Nephron (organoid): ENCODE data around the gene DPYD.

Experiments used
- H3K27ac Mint-ChIP-seq, 3 experiments: 2 replicates each; pipeline ENCODE4 v1.8.0; 2020; ENCODE audit warnings: mixed read lengths in 3 of 3, mild to moderate bottlenecking in 2 of 3, moderate library complexity in 1 of 3
- H3K27me3 Mint-ChIP-seq: 2 replicates; pipeline ENCODE4 v1.8.0; 2021; ENCODE audit warnings: low read depth, mild to moderate bottlenecking, moderate library complexity, mixed read lengths
- H3K36me3 Mint-ChIP-seq: 2 replicates; pipeline ENCODE4 v1.8.0; 2020; ENCODE audit warnings: low read depth, mixed read lengths
- H3K4me1 Mint-ChIP-seq: 2 replicates; pipeline ENCODE4 v1.8.0; 2020; ENCODE audit warnings: mixed read lengths
- H3K4me3 Mint-ChIP-seq, 3 experiments: 2 replicates each; pipeline ENCODE4 v1.8.0; 2020; ENCODE audit warnings: mild to moderate bottlenecking in 3 of 3, mixed read lengths in 3 of 3, moderate library complexity in 2 of 3
- H3K9me3 Mint-ChIP-seq: 2 replicates; pipeline ENCODE4 v1.8.0; 2020; ENCODE audit warnings: mixed read lengths
- TF ChIP-seq, protein P1 (sequence below), 3 experiments: fragments of 200-600 bp; sonication (generic); IDR thresholded peaks; one replicate each; pipeline ENCODE4 v1.5.0; 2021; ENCODE audit warnings: antibody characterized with exemption in 3 of 3; ENCODE audit not compliant: unreplicated experiment in 3 of 3

The DPYD gene

DNA sequence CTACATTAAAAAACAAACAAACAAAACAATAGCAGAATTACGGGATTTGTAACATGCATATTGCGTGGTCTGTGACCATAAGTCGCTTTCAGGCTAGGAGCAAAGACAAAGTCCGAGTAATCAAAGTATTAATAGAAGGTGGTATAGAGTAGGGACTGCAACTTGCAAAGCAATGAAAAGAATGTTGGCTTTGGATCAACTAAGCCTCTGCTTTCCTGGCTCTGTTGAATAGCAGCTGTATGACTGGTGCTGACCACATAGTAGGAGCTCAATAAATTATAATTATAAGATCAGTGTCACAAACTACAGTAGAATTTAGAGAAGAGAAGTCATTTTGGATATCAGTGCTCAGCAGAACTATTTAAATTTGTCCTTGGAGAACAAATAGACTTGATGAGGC, 586.4 kb downstream of the DPYD start:
- Mint-ChIP-seq H3K9me3 (no peaks in the 10 kb centered on the region), H3K4me3 (no peak overlapping the region), H3K27ac (peak overlapping the region in 2 of 3 experiments; percentile 31 to 47), H3K36me3 (no peaks in the 10 kb centered on the region), H3K27me3 (no peaks in the 10 kb centered on the region), H3K4me1 (peaks cover 6% of the 10 kb centered on the region)
- TF ChIP-seq, protein P1, sequence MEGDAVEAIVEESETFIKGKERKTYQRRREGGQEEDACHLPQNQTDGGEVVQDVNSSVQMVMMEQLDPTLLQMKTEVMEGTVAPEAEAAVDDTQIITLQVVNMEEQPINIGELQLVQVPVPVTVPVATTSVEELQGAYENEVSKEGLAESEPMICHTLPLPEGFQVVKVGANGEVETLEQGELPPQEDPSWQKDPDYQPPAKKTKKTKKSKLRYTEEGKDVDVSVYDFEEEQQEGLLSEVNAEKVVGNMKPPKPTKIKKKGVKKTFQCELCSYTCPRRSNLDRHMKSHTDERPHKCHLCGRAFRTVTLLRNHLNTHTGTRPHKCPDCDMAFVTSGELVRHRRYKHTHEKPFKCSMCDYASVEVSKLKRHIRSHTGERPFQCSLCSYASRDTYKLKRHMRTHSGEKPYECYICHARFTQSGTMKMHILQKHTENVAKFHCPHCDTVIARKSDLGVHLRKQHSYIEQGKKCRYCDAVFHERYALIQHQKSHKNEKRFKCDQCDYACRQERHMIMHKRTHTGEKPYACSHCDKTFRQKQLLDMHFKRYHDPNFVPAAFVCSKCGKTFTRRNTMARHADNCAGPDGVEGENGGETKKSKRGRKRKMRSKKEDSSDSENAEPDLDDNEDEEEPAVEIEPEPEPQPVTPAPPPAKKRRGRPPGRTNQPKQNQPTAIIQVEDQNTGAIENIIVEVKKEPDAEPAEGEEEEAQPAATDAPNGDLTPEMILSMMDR (IDR thresholded peaks at IDR 0.05; ENCODE audit: unreplicated experiment in 3 of 3) = no peak

GRCh38 chr1:97332716-97333115, 588.1 kb downstream of the DPYD start:
- H3K27ac Mint-ChIP-seq = no peak overlapping the region
- no peaks in the 10 kb centered on the region for H3K9me3 Mint-ChIP-seq
- no peak overlapping the region for H3K4me3 Mint-ChIP-seq
- H3K27me3 Mint-ChIP-seq = no peaks in the 10 kb centered on the region
- TF ChIP-seq, protein P1 (IDR thresholded peaks at IDR 0.05; ENCODE audit: unreplicated experiment in 3 of 3) = no peak
- H3K4me1 Mint-ChIP-seq = peaks cover 6% of the 10 kb centered on the region
- H3K36me3 Mint-ChIP-seq = no peaks in the 10 kb centered on the region

DNA sequence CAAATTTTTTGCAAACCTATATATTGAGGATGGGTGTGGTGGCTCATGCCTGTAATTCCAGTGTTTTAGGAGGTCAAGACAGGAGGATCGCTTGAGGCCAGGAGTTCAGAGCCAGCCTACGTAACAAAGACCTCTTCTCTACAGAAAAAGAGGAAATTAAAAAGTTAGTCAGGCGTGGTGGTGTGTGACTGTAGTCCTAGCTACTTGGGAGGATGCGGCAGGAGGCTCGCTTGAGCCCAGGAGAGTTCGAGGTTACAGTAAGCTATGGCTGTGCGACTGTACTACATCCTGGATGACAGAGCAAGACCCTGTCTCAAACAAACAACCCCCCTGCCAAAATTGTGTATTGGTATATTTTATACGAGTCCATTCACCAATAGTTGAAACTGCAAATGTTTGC, 589.7 kb downstream of the DPYD start:
- Mint-ChIP-seq H3K9me3 (no peaks in the 10 kb centered on the region), H3K4me3 (no peak overlapping the region), H3K36me3 (no peaks in the 10 kb centered on the region), H3K27ac (no peak overlapping the region), H3K4me1 (peaks cover 6% of the 10 kb centered on the region), H3K27me3 (no peaks in the 10 kb centered on the region)
- TF ChIP-seq, protein P1 (IDR thresholded peaks at IDR 0.05; ENCODE audit: unreplicated experiment in 3 of 3) = no peak

DNA sequence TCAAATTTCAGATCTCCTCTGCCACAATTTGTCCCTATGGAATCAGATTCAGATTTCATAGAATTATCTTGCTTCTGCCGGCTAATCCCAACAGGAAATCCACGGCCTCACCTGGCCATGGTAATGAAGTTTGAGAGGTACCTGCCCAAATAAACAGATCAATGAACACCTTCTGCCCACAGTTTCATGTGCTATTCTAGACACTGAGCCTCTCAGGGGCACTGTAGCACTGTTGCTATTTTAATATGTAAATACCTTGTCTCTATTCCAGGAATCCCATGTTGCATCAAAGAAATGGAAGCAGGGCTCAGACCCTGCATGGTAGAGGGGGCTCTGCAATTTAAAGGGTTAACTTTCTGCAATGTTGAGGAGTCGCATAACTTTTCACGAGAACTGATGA, 606.1 kb downstream of the DPYD start:
- H3K27ac Mint-ChIP-seq = no peak overlapping the region
- TF ChIP-seq, protein P1 (IDR thresholded peaks at IDR 0.05; ENCODE audit: unreplicated experiment in 3 of 3) = no peak
- H3K36me3 Mint-ChIP-seq = no peaks in the 10 kb centered on the region
- peaks cover 4% of the 10 kb centered on the region for H3K9me3 Mint-ChIP-seq
- no peaks in the 10 kb centered on the region for H3K27me3 Mint-ChIP-seq
- no peak overlapping the region for H3K4me3 Mint-ChIP-seq
- H3K4me1 Mint-ChIP-seq = no peaks in the 10 kb centered on the region

DNA sequence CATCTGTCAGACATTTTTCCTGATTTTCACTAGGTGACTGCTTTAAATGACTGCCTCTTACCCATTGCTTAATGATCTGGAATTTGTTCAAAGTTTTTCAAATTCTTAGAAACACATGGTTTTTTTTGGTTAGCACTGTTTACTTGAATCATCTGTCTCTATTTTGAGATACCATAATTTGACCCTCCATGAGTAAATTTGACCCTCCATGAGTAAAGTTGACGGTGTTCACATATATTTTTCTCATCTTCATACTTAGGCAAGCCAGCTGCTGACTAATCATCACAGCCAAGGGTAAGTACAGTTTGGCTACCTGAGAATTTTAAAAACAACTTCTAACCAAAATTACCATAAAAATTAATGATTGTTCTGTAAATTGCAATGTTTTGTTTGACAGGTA, 612.7 kb downstream of the DPYD start:
- no peaks in the 10 kb centered on the region for H3K9me3 Mint-ChIP-seq
- TF ChIP-seq, protein P1 (IDR thresholded peaks at IDR 0.05; ENCODE audit: unreplicated experiment in 3 of 3) = no peak
- H3K4me3 Mint-ChIP-seq = no peak overlapping the region
- no peaks in the 10 kb centered on the region for H3K4me1 Mint-ChIP-seq
- H3K27ac Mint-ChIP-seq = no peak overlapping the region
- no peaks in the 10 kb centered on the region for H3K27me3 Mint-ChIP-seq
- no peaks in the 10 kb centered on the region for H3K36me3 Mint-ChIP-seq

GRCh38 chr1:97307568-97307967, 613.3 kb downstream of the DPYD start:
- TF ChIP-seq, protein P1 (IDR thresholded peaks at IDR 0.05; ENCODE audit: unreplicated experiment in 3 of 3) = no peak
- Mint-ChIP-seq H3K27me3 (no peaks in the 10 kb centered on the region), H3K27ac (no peak overlapping the region), H3K9me3 (no peaks in the 10 kb centered on the region), H3K4me3 (no peak overlapping the region), H3K4me1 (no peaks in the 10 kb centered on the region), H3K36me3 (no peaks in the 10 kb centered on the region)
